HG02884 (cell line): Measurements from ENCODE around the gene ZNF148.

Source experiments
- ATAC-seq: cut with Tn5 transposase; IDR thresholded peaks from one replicate; pipeline ENCODE4 v1.9.1; 2021; ENCODE audit warnings: mild to moderate bottlenecking, moderate library complexity; ENCODE audit not compliant: unreplicated experiment

Gene ZNF148

DNA sequence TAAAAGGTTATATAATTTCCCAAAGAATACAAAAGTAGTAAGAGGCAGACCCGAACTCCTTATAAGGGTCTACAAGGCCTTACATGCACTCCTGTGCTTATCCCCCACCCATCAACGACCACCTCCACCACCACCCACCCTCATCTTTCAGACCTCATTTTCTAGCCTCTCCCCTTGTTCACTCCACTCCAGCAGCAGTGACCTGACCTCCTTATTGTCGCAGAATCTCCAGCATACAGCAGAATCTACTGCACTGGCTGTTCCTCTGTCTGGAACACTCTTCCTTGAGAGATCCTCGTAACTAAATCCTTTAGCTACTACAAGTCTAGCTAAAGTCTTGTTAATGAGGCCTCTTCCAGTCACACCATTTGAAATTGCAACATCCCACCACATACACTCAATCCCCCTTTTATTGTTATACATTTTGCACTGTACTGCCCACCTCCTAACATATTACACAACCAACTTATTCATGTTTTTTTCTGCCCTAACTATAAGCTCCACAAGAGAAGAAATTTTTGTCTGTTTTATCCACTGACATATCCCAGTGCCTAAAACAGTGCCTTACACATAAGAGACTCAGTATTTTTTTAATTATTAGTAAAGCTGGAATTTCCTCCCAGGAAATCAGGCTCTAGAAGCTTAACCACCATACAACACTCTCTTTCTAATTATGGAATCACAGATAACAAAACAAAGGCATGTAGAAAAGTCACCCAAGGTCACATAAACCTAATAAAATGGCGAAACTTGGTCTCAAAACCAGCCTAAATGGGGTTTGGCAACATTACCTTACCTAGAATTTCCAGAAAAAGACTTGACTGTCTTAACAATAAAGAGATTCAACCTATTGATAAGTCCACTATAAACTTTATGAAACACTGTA, 40.2 kb downstream of the ZNF148 start:
- ATAC-seq, result no peak

GRCh38 chr3:125332504-125332903, 42.6 kb downstream of the ZNF148 start:
- no peak for ATAC-seq

DNA sequence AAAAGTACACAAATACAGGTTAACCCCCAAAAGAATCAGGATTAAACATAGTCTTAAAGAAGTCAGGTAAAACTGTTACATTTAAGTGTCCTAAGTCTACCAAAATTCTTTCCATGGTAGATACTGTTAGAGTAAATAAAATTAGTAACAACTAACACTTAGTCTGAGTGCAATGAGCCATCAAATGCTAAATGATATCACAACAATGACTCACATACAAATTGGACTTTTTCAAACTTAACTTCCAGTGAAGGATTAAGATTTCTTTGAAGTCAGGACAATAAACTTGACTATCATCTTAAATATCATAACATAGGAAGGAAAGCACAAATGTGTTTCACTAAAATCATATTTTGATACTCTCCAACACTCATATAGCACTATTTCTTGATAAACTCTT, 43.9 kb downstream of the ZNF148 start:
- no peak for ATAC-seq

DNA sequence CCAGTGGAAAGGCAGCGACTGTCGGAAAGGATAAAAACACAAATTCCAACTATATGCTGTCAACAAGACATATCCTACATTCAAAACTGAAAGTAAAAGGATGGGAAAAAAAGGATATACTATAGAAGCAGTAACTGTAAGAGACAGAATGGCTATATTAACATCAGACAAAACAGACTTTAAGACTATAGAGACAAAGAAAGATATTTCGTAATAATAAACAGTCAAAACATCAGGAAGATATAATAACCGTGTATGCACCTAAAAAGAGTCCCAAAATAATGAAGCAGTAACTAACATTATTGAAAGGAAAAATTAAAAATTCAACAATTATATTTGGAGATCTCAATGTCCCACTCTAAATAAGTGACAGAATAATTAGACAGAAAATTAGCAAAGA, 48.2 kb downstream of the ZNF148 start:
- no peak for ATAC-seq

DNA sequence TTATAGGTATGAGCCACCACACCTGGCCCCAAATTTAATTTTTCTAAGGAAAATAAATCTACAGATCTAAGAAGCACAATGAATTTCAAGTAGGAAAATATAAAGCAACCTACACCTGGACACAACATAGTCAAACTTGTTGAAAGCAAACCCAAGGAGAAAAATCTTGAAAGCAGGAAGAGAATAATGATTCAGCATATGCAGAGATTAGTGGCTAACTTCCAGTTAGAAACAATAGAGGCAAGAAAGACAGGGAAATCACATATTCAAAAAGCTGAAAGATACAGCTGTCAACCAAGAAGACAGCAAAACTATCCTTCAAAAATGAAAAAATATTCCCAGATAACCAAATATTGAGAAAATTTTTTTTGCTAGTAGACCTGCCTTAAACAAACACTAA, 49.4 kb downstream of the ZNF148 start:
- ATAC-seq, result no peak

- no peak for ATAC-seq
These were observed 50.8 kb downstream of the ZNF148 start for GRCh38 chr3:125324341-125324740.

- ATAC-seq, result no peak
These were observed 52.2 kb downstream of the ZNF148 start for GRCh38 chr3:125322917-125323316.

GRCh38 chr3:125322166-125322565, 53.0 kb downstream of the ZNF148 start:
- ATAC-seq, result no peak

DNA sequence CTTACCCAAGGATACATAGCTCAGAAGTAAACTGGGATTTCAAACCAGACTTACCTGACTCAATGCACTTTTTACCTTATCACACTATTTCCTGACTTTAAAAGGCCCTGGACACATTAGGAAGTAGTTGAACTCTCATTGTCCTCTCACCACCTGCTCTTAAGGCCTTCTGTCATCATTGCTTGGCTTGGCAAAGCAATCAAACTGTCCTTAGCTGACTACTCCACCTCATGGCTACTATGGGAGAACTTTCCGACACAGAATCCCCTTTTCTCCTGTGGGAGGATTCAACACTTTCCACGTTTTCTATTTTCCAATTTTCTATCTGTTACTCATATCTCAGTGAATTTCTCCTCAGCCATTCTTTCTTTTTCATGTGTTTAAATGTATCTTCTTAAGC, 55.4 kb downstream of the ZNF148 start:
- no peak for ATAC-seq

DNA sequence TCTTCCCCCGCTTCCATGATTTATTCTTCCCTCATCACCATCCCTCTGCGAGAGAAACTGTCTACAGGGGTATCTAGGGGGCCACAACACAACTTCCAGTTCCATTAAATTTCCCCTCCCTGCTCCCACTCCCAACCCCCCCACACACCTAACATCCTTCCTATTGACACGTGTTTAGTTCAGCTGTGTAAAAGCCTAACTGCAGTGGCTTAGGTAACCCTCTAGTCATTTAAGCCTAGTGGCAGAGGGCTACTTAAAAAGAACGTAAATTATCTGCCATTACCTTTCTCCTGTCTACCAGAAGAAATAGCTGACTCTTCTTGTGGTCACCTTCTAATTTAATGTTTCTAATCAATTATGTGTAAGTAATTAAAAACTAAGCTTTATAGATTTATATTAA, 56.3 kb downstream of the ZNF148 start:
- ATAC-seq, result no peak

DNA sequence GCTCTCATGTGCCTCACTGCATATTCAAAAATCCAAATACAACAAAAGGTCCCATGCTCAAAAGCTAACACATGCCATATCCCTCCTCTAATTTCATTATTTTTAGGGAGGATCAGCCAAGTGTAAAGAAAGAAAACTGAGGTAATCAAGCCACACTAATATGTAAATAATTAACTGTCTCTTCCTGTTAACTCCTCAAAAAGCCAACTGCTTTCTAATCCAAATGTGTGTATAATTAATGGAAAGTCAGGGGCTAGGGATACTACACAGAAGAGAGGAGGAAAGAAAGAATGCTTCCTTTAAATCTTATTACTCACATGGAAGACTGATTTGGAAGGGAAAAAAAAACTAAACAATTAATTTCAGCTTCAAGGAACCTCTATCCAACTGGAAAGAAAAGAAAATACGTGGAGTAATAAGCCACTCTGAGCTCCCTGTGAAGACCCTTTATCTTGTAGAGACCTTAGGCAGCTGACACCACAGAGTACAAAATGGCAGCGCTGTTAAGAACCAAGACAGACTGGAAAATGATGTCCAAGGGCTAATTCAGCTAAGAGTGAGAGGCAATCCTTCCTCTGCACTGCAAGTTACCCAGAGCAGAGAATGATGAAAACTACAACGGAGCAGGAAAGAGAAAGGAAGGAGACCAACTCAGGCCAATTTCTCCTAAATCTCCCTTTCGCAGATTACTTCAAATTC, 56.8 kb downstream of the ZNF148 start:
- ATAC-seq, result no peak

DNA sequence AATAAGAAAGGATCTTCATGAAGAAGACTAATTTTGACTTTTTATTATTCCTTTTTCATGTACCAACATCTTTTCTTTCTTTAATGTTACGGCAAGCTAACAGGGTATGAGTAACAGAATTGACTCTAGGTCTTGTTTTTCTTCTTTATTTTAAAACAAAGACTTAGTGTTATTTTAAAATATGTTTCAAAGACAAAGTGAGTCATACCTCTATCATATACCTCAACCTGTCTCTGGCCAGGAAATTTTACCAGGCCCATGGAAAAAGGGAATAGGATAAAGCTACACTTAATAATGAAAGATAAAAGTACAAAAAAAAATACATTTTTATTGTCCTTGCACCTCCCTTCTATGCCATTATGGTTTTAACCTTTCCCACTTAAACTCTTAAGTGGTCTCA, 57.4 kb downstream of the ZNF148 start:
- ATAC-seq, result no peak

DNA sequence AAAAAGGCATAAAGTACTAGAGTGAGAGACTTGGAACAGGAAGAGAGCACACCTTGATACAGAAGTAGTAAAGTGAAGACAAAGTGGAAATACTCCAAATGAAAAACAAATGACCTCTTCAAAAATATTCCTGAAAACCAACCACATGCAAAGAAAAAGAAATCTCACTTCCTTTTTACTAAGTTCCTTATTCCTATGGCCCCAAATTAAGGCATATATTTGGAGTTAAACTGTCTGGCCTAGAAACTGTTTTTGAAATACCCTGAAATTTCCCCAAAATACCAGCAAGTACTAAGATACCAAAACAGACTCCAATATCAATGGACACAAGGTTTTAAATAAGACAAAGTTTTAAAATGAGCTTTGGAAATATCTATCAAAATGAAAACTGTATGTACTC, 58.2 kb downstream of the ZNF148 start:
- no peak for ATAC-seq

- ATAC-seq, result no peak
These were observed 58.9 kb downstream of the ZNF148 start for GRCh38 chr3:125316246-125316645.

GRCh38 chr3:125313060-125313635, 62.0 kb downstream of the ZNF148 start:
- no peak for ATAC-seq

GRCh38 chr3:125310623-125311081, 64.5 kb downstream of the ZNF148 start:
- ATAC-seq, result no peak

- no peak for ATAC-seq
These were observed 65.6 kb downstream of the ZNF148 start for GRCh38 chr3:125309476-125309875.

- ATAC-seq, result no peak
These were observed 68.5 kb downstream of the ZNF148 start for GRCh38 chr3:125306620-125307019.

GRCh38 chr3:125302932-125303331, 72.2 kb downstream of the ZNF148 start:
- no peak for ATAC-seq

DNA sequence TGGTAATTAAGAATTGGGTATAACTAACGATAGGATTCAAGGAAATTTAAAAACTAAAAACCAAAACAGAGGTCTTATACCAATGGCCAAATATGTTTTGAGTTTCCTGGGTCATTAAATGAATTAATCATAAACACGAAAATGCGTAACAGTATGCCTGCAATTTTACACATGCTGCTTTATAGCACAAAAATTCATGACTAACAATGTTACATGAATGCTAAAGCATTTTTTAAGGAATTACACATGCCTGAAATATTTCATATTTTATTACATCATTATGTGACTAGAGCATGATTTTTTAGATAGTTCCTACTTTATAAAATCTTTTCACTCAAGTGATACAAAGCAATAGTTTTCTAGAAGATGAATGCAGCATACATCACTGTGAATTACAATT, 74.7 kb downstream of the ZNF148 start:
- no peak for ATAC-seq

GRCh38 chr3:125294411-125294810, 80.7 kb downstream of the ZNF148 start:
- ATAC-seq, result no peak

DNA sequence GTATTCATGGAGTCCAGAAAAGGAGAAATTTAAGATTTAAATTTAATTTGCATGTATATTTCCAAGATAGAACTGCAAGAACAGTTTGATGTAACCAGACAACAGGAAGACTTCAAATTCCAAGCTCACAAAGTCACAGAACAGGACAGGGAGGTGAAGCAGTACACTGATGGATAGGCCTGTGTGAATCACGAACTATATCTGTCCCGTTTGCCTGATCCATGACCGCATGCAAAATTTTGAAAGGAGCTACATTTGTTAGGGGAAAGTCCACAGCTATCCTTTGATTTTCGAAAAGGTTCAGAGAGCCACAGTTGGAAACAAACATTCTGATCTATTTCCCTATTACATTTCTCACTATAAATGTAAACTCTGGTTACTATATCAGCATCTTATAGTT, 83.1 kb downstream of the ZNF148 start:
- ATAC-seq, result no peak
